ENCODE results near the gene INVS.
"Not testable (repeated sequence)": the region's sequence is repeated elsewhere in the genome, so short reads cannot be mapped to it uniquely, and the experiment has no call there.

Gene INVS

DNA sequence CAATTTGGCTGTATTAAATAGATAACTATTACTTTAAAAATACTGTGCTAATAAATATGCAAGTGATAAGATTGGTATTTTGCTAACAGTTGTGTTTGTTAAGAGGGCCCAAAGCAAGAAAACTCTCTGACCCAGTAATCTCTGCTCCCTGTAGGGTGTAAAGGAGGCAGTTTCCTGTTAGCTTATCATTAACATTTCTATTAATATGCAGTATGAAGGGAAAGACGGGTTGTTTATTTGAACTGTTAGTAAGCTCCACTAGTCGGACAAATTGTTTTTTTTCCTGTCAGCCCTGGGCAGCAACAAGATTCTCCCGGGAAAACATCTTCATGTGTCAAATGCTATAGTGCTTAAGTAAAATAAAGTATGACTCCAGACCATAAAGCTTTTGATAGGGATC, 35.9 kb upstream of the INVS start:
- DNase-seq (ENCODE audit: low read depth) = no peak
- no peak overlapping the region for H3K4me3 ChIP-seq (ENCODE audit: low read length)
- TF ChIP-seq, protein P1, sequence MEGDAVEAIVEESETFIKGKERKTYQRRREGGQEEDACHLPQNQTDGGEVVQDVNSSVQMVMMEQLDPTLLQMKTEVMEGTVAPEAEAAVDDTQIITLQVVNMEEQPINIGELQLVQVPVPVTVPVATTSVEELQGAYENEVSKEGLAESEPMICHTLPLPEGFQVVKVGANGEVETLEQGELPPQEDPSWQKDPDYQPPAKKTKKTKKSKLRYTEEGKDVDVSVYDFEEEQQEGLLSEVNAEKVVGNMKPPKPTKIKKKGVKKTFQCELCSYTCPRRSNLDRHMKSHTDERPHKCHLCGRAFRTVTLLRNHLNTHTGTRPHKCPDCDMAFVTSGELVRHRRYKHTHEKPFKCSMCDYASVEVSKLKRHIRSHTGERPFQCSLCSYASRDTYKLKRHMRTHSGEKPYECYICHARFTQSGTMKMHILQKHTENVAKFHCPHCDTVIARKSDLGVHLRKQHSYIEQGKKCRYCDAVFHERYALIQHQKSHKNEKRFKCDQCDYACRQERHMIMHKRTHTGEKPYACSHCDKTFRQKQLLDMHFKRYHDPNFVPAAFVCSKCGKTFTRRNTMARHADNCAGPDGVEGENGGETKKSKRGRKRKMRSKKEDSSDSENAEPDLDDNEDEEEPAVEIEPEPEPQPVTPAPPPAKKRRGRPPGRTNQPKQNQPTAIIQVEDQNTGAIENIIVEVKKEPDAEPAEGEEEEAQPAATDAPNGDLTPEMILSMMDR (conservative IDR thresholded peaks at IDR 0.05; ENCODE audit: low read depth, low read length) = no peak

DNA sequence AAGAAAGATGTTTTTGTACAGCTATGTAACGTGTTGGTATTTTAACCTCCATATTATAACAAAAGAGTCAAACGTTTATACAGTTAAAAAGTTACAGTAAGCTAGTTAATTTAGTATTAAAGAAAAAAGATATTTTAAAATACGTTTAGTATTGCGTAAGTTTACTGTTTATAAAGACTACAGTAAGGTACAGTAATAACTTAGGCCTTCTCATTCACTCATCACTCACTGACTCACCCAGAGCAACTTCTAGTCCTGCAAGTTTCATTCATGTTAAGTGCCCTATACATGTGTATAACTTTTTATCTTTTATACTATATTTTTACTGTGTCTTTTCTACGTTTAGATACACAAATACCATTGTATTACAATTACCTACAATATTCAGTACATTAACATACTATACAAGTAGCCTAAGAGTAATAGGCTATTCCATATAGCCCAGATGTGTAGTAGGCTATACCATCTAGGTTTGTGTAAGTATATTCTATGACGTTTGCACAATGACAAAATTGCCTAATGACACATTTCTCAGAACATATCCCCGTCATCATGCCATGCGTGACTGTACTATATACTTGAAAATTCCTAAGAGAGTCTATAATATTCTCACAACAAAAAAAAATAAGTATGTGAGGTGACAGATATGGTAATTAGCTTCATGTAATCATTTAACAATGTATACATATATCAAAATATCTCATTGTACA, 34.0 kb upstream of the INVS start:
- DNase-seq (ENCODE audit: low read depth) = no peak
- no peak overlapping the region for H3K4me3 ChIP-seq (ENCODE audit: low read length)
- TF ChIP-seq, protein P1 (conservative IDR thresholded peaks at IDR 0.05; ENCODE audit: low read depth, low read length) = no peak

DNA sequence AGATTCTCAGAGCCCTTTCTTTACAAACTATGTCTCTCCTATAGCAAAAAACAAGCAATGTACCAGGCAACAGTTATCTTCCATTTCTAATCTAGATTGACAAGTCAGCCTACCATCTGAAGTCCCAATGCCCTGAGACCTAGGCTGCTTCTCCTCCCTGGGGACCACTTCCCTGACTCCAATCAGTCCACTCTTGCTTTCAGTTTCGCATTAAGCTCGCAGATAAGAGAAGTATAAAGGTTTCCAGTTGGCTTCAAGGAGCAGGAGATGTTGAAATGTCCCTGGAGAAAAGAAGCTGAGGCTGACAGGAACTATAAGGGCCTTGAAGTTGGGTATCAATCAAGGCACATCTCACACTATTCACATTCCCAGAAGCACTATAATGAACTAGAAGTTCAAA, 32.5 kb upstream of the INVS start:
- no peak overlapping the region for H3K4me3 ChIP-seq (ENCODE audit: low read length)
- TF ChIP-seq, protein P1 (conservative IDR thresholded peaks at IDR 0.05; ENCODE audit: low read depth, low read length) = no peak
- DNase-seq (ENCODE audit: low read depth) = no peak

DNA sequence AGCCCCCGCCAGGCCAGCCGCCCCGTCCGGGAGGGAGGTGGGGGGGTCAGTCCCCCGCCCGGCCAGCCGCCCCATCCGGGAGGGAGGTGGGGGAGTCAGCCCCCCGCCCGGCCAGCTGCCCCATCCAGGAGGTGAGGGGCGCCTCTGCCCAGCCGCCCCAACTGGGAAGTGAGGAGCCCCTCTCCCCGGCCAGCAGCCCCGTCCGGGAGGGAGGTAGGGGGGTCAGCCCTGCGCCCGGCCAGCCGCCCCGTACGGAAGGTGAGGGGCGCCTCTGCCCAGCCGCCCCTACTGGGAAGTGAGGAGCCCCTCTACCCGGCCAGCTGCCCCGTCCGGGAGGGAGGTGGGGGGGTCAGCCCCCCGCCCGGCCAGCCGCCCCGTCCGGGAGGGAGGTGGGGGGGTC, 31.1 kb upstream of the INVS start:
- H3K4me3 ChIP-seq (ENCODE audit: low read length) = not testable (repeated sequence)

DNA sequence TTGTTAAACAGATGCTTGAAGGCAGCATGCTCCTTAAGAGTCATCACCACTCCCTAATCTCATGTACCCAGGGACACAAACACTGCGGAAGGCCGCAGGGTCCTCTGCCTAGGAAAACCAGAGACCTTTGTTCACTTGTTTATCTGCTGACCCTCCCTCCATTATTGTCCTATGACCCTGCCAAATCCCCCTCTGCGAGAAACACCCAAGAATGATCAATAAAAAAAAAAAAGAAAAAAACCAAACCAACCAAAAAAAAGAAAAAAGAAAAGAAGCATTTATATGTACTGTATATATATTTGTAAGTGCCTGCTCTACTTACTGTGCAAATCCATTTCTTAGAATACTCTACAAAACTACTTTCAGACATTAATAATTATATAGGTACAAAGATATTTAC, 30.0 kb upstream of the INVS start:
- not testable (repeated sequence) for H3K4me3 ChIP-seq (ENCODE audit: low read length); DNase-seq (ENCODE audit: low read depth)

More for the DNA sequence above, 31.1 kb upstream of the INVS start:
- not testable (repeated sequence) for DNase-seq (ENCODE audit: low read depth)

DNA sequence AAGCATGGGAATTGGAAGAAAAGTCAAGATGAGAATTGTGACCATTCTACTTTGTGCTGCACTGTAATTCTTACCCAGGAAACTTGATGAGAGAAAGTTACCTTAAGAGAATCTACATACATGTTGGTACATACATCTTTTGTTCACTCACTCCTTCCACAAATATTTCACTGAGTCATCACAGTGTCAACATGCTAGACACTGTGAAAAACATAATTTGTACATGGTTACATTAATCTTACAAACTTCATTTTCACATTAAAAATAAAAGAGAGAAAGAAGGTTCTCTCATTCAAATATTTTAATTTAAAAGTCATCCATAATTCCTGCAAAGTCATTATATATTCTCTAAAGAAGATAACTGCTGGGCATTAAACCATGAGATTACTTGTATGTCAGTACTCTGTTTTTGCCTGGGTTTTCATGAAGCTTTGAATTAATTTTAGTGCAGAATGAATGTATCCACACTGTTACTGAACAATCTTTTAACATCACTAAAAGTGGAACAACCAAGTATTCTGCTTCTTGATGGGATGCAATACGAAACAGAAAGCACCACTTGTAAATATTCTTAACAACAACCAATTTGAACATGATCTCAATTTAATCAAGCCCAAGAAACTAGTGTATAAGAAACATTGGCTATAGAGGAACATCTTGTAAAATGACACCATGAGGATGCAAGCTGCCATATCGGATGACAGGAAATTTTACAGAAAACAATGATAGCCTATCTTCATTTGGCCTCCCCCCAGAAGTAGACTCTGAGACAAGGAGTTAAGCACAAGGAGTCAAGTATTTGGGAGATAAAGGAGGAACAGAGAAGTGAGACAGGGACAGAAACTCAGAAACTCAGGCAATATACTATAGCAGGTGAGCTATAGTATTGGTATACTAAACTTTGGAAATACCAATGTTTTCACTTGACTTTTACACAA, 28.7 kb upstream of the INVS start:
- no peak for DNase-seq (ENCODE audit: low read depth)
- TF ChIP-seq, protein P1 (conservative IDR thresholded peaks at IDR 0.05; ENCODE audit: low read depth, low read length) = no peak
- H3K4me3 ChIP-seq (ENCODE audit: low read length) = no peak overlapping the region

DNA sequence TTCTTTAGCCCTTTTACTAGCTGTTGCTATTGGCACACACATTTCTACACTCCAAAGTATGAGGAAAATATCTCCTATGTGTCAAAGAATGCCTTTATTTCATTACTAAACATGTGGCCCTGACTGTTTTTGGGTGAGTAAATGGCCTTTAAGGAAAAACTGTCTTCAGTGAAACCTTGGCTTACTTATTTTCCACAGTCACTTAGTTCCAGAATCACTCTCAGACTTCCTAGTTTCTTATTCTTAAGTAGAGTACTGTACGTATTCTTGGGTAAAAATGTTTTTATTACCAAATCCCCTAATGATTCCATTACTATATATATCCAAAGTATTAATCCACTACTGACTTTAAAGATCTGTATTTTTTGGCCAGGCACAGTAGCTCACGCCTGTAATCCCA, 27.8 kb upstream of the INVS start:
- TF ChIP-seq, protein P1 (conservative IDR thresholded peaks at IDR 0.05; ENCODE audit: low read depth, low read length) = no peak
- no peak for DNase-seq (ENCODE audit: low read depth)
- H3K4me3 ChIP-seq (ENCODE audit: low read length) = no peak overlapping the region

DNA sequence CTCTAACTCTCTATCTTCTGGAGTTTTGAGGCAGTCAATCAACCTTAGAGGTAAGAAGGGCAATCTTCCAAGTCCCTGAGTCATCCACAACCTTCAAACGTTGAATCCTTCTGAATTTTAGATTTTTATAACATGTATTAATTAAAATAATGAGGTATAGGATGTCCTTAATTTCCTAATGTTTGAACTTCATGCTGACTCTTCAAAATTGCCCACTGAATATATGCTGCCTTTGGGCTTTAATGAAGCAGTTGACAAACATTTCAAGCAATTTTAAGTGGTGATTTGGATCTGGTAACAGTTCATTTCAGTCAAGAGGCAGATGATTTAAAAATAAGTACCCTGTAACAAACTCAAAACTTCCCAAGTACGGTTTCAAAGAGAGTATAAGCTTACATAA, 26.2 kb upstream of the INVS start:
- no peak overlapping the region for H3K4me3 ChIP-seq (ENCODE audit: low read length)
- TF ChIP-seq, protein P1 (conservative IDR thresholded peaks at IDR 0.05; ENCODE audit: low read depth, low read length) = no peak
- no peak for DNase-seq (ENCODE audit: low read depth)

All from retinal pigment epithelial cell (primary cell).